ENCODE results near the gene DCC. TPM values are rescaled to one million over a fixed set of nuclear protein-coding genes. Genes with fewer than 3 reads are reported as not detected.

DCC gene
- total RNA-seq, 2 experiments from 2014 or later: not detected

GRCh38 chr18:52481116-52481515 lies 141.1 kb downstream of the DCC start:
- intact Hi-C loops (cut with DNase I, micrococcal nuclease): no loop called here
- Histone ChIP-seq H3K4me3 (ENCODE audit: low read length) (no peak overlapping the region), H3K4me1 (ENCODE audit: insufficient read depth, low read length) (no peaks in the 10 kb centered on the region), H3K27me3 (ENCODE audit: control insufficient read depth in 1 of 2, insufficient read depth in 2 of 2, low read length in 2 of 2) (no peaks in the 10 kb centered on the region), H3K9me3 (ENCODE audit: control insufficient read depth in 1 of 2, insufficient read depth in 1 of 2, low read length in 2 of 2) (no peaks in the 10 kb centered on the region), H3K27ac (ENCODE audit: low read depth in 1 of 2, low read length in 2 of 2) (no peak overlapping the region), H3K36me3 (ENCODE audit: insufficient read depth, low read length) (no peaks in the 10 kb centered on the region)
- DNase-seq (no peak), ATAC-seq (ENCODE audit: poor library complexity) (no peak)
- Mint-ChIP-seq H3K4me3 (no peak overlapping the region), H3K27ac (no peak overlapping the region), H3K4me1 (ENCODE audit: low read depth) (no peaks in the 10 kb centered on the region), H3K9me3 (no peaks in the 10 kb centered on the region), H3K27me3 (no peaks in the 10 kb centered on the region), H3K36me3 (ENCODE audit: low read depth) (no peaks in the 10 kb centered on the region)
- TF ChIP-seq CTCF (IDR thresholded peaks at IDR 0.05): no peak
- ChIA-PET CTCF (no interaction called here), POLR2A (no interaction called here)

GRCh38 chr18:52484977-52485376 lies 145.0 kb downstream of the DCC start:
- Mint-ChIP-seq H3K27ac (no peak overlapping the region), H3K27me3 (no peaks in the 10 kb centered on the region), H3K4me3 (no peak overlapping the region), H3K4me1 (ENCODE audit: low read depth) (no peaks in the 10 kb centered on the region), H3K36me3 (ENCODE audit: low read depth) (no peaks in the 10 kb centered on the region), H3K9me3 (no peaks in the 10 kb centered on the region)
- DNase-seq (no peak), ATAC-seq (ENCODE audit: poor library complexity) (no peak)
- H3K4me1 ChIP-seq (ENCODE audit: insufficient read depth, low read length): no peaks in the 10 kb centered on the region
- no peaks in the 10 kb centered on the region for H3K9me3 ChIP-seq (ENCODE audit: control insufficient read depth in 1 of 2, insufficient read depth in 1 of 2, low read length in 2 of 2)
- CTCF ChIA-PET: interaction anchor here (1.3 kb wide), 1 partner anchor 19 kb away, joined by 3 read pairs; no protein-coding TSS in a partner anchor
- no peaks in the 10 kb centered on the region for H3K27me3 ChIP-seq (ENCODE audit: control insufficient read depth in 1 of 2, insufficient read depth in 2 of 2, low read length in 2 of 2)
- intact Hi-C loops (cut with DNase I, micrococcal nuclease): no loop called here
- H3K4me3 ChIP-seq (ENCODE audit: low read length): no peak overlapping the region
- TF ChIP-seq CTCF (IDR thresholded peaks at IDR 0.05): no peak
- no peak overlapping the region for H3K27ac ChIP-seq (ENCODE audit: low read depth in 1 of 2, low read length in 2 of 2)
- POLR2A ChIA-PET: no interaction called here
- no peaks in the 10 kb centered on the region for H3K36me3 ChIP-seq (ENCODE audit: insufficient read depth, low read length)

GRCh38 chr18:52486052-52486451 lies 146.1 kb downstream of the DCC start:
- Histone ChIP-seq H3K36me3 (ENCODE audit: insufficient read depth, low read length) (no peaks in the 10 kb centered on the region), H3K27ac (ENCODE audit: low read depth in 1 of 2, low read length in 2 of 2) (no peak overlapping the region), H3K27me3 (ENCODE audit: control insufficient read depth in 1 of 2, insufficient read depth in 2 of 2, low read length in 2 of 2) (no peaks in the 10 kb centered on the region), H3K9me3 (ENCODE audit: control insufficient read depth in 1 of 2, insufficient read depth in 1 of 2, low read length in 2 of 2) (no peaks in the 10 kb centered on the region), H3K4me3 (ENCODE audit: low read length) (no peak overlapping the region), H3K4me1 (ENCODE audit: insufficient read depth, low read length) (no peaks in the 10 kb centered on the region)
- ATAC-seq (ENCODE audit: poor library complexity): no peak
- Mint-ChIP-seq H3K4me3 (no peak overlapping the region), H3K27ac (no peak overlapping the region), H3K27me3 (no peaks in the 10 kb centered on the region), H3K4me1 (ENCODE audit: low read depth) (no peaks in the 10 kb centered on the region), H3K9me3 (no peaks in the 10 kb centered on the region), H3K36me3 (ENCODE audit: low read depth) (no peaks in the 10 kb centered on the region)
- TF ChIP-seq CTCF (IDR thresholded peaks at IDR 0.05): no peak
- DNase-seq: no peak
- CTCF ChIA-PET: no interaction called here
- POLR2A ChIA-PET: no interaction called here
- intact Hi-C loops (cut with DNase I, micrococcal nuclease): no loop called here
